ENCODE data around the gene OR2S2. TPM values are rescaled to one million over a fixed set of nuclear protein-coding genes. Genes with fewer than 3 reads are reported as not detected.

The OR2S2 gene
- total RNA-seq, 1 experiment from 2014 or later = not detected

- intact Hi-C loops (cut with micrococcal nuclease; ENCODE audit: unreplicated experiment) = no loop called here
- POLR2A ChIA-PET (ENCODE audit: low non-redundant PET) = no interaction called here
- TF ChIP-seq CTCF (conservative IDR thresholded peaks at IDR 0.05; ENCODE audit: low read depth, low read length) (no peak), EZH2 (IDR thresholded peaks at IDR 0.05; ENCODE audit: borderline replicate concordance, low read depth, low read length, poor library complexity, severe bottlenecking) (no peak)
- Histone ChIP-seq H3K4me3 (ENCODE audit: low read depth, low read length, poor library complexity, severe bottlenecking) (no peak overlapping the region), H3K4me1 (ENCODE audit: insufficient read depth, low read length, poor library complexity, severe bottlenecking) (peaks cover 43% of the 10 kb centered on the region), H3K9me3 (ENCODE audit: low read depth, low read length, poor library complexity, severe bottlenecking) (no peaks in the 10 kb centered on the region), H3K27me3 (replicated peaks; ENCODE audit: insufficient read depth, low read depth, low read length, poor library complexity) (no peaks in the 10 kb centered on the region), H3K36me3 (ENCODE audit: insufficient read depth, low read length, poor library complexity, severe bottlenecking) (no peaks in the 10 kb centered on the region), H3K27ac (ENCODE audit: low read depth, low read length, poor library complexity, severe bottlenecking) (peak overlapping the region; percentile 77)
- no TSS peak for BruUV-seq (replicated peaks)
- CTCF ChIA-PET = interaction anchor here (0.6 to 1.5 kb wide), 3 partner anchors 9 to 38 kb away, joined by 3 read pairs; no protein-coding TSS in a partner anchor
- DNase-seq (ENCODE audit: low spot score) = peak; percentile 95
Measured at GRCh38 chr9:35907711-35908503, 50.0 kb downstream of the OR2S2 start.

Other genes with a start within 250 kb of the OR2S2 start
- 173 and 178 TPM in 2 replicates for gene TLN1, start 226.0 kb downstream of the OR2S2 start, total RNA-seq (2021)
- 27.6 and 29.1 TPM in 2 replicates for gene CREB3, start 225.5 kb downstream of the OR2S2 start, total RNA-seq (2021)
- gene GBA2, start 208.9 kb downstream of the OR2S2 start, total RNA-seq (2021) = 67.6 and 70.5 TPM in 2 replicates
- gene RGP1, start 208.9 kb downstream of the OR2S2 start, total RNA-seq (2021) = 21.9 and 26.3 TPM in 2 replicates
- gene MSMP, start 203.9 kb downstream of the OR2S2 start, total RNA-seq (2021) = not detected in 2 replicates
- 4.7 and 9.1 TPM in 2 replicates for gene NPR2, start 166.6 kb downstream of the OR2S2 start, total RNA-seq (2021)
- gene SPAG8, start 145.9 kb downstream of the OR2S2 start, total RNA-seq (2021) = 1.1 and 1.4 TPM in 2 replicates
- 51.5 and 68.9 TPM in 2 replicates for gene HINT2, start 143.1 kb downstream of the OR2S2 start, total RNA-seq (2021)
- not detected in 2 replicates for gene FAM221B, start 129.4 kb downstream of the OR2S2 start, total RNA-seq (2021)
- 6.9 and 10.9 TPM in 2 replicates for gene TMEM8B, start 128.9 kb downstream of the OR2S2 start, total RNA-seq (2021)
- not detected in 2 replicates for gene OR13J1, start 87.8 kb downstream of the OR2S2 start, total RNA-seq (2021)
- gene HRCT1, start 52.0 kb downstream of the OR2S2 start, total RNA-seq (2021) = 0.33 TPM in 1 of 2 replicates, not detected in the other
- gene SPAAR, start 48.7 kb downstream of the OR2S2 start, total RNA-seq (2021) = 0.37 TPM in 1 of 2 replicates, not detected in the other
- 9.1 and 11.9 TPM in 2 replicates for gene RECK, start 78.8 kb upstream of the OR2S2 start, total RNA-seq (2021)
- gene GLIPR2, start 178.6 kb upstream of the OR2S2 start, total RNA-seq (2021) = 5.0 and 6.9 TPM in 2 replicates
- not detected in 2 replicates for gene CCIN, start 211.2 kb upstream of the OR2S2 start, total RNA-seq (2021)
- 195 and 226 TPM in 2 replicates for gene CLTA, start 232.8 kb upstream of the OR2S2 start, total RNA-seq (2021)

Measured in A673 (cell line).